Chondrocyte (in vitro differentiated cells): Measurements from ENCODE around the gene SERPINB6. TPM values are rescaled to one million over a fixed set of nuclear protein-coding genes. Genes with fewer than 3 reads are reported as not detected.

Experiments used
- DNase-seq: peaks from one replicate; pipeline ENCODE4 v3.0.0; 2021; ENCODE audit warnings: mixed read lengths, low spot score
- H3K27ac Mint-ChIP-seq: one replicate; pipeline ENCODE4 v1.8.0; 2021; ENCODE audit warnings: mild to moderate bottlenecking, moderate library complexity, mixed read lengths; ENCODE audit not compliant: unreplicated experiment
- H3K27me3 Mint-ChIP-seq: 2 replicates; pipeline ENCODE4 v1.8.0; 2021; ENCODE audit warnings: low read depth, mixed read lengths
- H3K36me3 Mint-ChIP-seq: 2 replicates; pipeline ENCODE4 v1.8.0; 2021; ENCODE audit warnings: low read depth, mixed read lengths
- H3K4me1 Mint-ChIP-seq: 2 replicates; pipeline ENCODE4 v1.8.0; 2021; ENCODE audit warnings: low read depth, mild to moderate bottlenecking, mixed read lengths
- H3K4me3 Mint-ChIP-seq: one replicate; pipeline ENCODE4 v1.8.0; 2021; ENCODE audit warnings: mild to moderate bottlenecking, moderate library complexity, mixed read lengths; ENCODE audit not compliant: unreplicated experiment
- H3K9me3 Mint-ChIP-seq: 2 replicates; pipeline ENCODE4 v1.8.0; 2021; ENCODE audit warnings: low read depth, mixed read lengths
- total RNA-seq: library from RNA; stranded (reverse); gene quantifications from 3 replicates; pipeline ENCODE4 v1.2.1, GENCODE V29; 2021
- TF ChIP-seq, protein P1 (sequence below): fragments of 200-600 bp; sonication (generic); IDR thresholded peaks from 2 replicates; pipeline ENCODE4 v1.5.0; 2021; ENCODE audit warnings: antibody characterized with exemption, mild to moderate bottlenecking, moderate library complexity

Gene SERPINB6
- total RNA-seq, 1 donor from 2014 or later: 98.0 TPM

DNA sequence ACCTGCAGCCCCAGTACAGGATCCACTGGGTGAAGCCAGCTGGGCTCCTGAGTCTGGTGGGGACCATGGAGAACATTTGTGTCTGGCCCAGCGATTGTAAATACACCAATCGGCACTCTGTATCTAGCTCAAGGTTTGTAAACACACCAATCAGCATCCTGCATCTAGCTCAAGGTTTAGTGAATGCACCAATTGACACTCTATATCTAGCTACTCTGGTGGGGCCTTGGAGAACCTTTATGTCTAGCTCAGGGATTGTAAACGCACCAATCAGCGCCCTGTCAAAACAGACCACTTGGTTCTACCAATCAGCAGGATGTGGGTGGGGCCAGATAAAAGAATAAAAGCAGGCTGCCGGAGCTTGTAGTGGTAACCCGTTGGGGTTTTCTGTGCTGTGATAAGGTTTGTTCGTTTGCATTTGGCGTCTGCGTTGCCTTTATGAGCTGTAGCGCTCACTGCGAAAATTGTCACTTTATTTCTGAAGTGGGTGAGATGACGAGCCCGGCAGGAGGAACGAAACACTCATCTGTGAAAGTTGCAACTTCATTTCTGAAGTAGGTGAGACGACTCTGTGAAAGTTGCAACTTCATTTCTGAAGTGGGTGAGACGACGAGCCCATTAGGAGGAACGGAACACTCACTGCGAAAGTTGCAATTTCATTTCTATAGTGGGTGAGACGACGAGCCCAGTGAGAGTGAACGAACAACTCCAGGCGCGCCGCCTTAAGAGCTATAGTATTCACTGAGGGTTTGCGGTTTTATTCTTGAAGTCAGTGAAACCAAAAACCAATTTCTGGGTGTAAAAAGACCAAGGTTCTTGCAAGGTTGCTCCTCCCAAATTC, 31.1 kb downstream of the SERPINB6 start:
- Mint-ChIP-seq H3K27ac (no peak overlapping the region), H3K9me3 (no peaks in the 10 kb centered on the region), H3K27me3 (no peaks in the 10 kb centered on the region), H3K4me1 (no peaks in the 10 kb centered on the region), H3K4me3 (no peak overlapping the region), H3K36me3 (peaks cover 3% of the 10 kb centered on the region)
- TF ChIP-seq, protein P1, sequence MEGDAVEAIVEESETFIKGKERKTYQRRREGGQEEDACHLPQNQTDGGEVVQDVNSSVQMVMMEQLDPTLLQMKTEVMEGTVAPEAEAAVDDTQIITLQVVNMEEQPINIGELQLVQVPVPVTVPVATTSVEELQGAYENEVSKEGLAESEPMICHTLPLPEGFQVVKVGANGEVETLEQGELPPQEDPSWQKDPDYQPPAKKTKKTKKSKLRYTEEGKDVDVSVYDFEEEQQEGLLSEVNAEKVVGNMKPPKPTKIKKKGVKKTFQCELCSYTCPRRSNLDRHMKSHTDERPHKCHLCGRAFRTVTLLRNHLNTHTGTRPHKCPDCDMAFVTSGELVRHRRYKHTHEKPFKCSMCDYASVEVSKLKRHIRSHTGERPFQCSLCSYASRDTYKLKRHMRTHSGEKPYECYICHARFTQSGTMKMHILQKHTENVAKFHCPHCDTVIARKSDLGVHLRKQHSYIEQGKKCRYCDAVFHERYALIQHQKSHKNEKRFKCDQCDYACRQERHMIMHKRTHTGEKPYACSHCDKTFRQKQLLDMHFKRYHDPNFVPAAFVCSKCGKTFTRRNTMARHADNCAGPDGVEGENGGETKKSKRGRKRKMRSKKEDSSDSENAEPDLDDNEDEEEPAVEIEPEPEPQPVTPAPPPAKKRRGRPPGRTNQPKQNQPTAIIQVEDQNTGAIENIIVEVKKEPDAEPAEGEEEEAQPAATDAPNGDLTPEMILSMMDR: no peak
- DNase-seq: no peak

DNA sequence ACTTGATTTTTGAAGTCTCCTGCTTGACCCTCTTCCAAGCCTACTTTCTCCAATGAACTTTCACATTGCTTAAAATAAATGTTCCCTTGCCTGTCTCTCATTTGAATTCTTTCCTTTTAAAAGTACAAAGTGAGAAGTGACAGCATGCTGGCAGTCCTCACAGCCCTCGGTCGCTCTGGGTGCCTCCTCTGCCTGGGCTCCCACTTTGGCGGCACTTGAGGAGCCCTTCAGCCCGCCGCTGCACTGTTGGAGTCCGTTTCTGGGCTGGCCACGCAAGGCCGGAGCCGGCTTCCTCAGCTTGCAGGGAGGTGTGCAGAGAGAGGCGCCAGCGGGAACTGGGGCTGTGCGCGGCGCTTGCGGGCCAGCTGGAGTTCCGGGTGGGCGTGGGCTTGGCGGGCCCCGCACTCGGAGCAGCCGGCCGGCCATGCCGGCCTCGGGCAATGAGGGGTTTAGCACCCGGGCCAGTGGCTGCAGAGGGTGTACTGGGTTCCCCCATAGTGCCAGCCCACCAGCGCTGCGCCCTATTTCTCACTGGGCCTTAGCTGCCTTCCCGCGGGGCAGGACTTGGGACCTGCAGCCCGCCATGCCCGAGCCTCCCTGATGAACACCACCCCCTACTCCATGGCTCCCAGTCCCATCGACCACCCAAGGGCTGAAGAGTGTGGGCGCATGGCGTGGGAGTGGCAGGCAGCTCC, 31.9 kb downstream of the SERPINB6 start:
- no peak for DNase-seq
- H3K36me3 Mint-ChIP-seq: peaks cover 1% of the 10 kb centered on the region

DNA sequence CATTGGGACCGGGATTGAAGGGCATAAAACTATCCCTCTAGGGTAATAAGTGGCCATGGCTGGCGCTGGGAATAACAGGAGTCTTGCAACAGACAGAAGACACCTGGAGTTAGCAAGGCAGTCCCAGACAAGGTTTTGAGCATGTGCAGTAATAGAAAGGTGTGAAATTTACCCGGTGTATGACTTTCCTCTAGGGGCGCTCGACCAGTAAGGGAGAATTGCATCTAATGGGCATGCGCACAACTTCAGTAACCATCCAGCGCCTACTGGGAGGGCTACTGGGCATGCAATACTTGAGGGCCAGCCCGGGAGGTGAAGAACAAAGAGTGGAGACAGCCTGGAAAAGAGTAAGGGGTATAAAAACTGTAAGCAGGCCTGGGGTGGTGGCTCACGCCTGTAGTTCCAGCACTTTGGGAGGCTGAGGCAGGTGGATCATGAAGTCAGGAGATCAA, 32.7 kb downstream of the SERPINB6 start:
- Mint-ChIP-seq H3K36me3 (peaks cover 1% of the 10 kb centered on the region), H3K27ac (no peak overlapping the region), H3K4me3 (no peak overlapping the region), H3K4me1 (no peaks in the 10 kb centered on the region), H3K9me3 (no peaks in the 10 kb centered on the region), H3K27me3 (peaks cover 2% of the 10 kb centered on the region)
- no peak for DNase-seq
- TF ChIP-seq, protein P1: no peak

More for the DNA sequence above, 31.9 kb downstream of the SERPINB6 start:
- no peaks in the 10 kb centered on the region for H3K9me3 Mint-ChIP-seq
- no peak overlapping the region for H3K4me3 Mint-ChIP-seq
- TF ChIP-seq, protein P1: no peak
- no peak overlapping the region for H3K27ac Mint-ChIP-seq
- H3K4me1 Mint-ChIP-seq: no peaks in the 10 kb centered on the region
- no peaks in the 10 kb centered on the region for H3K27me3 Mint-ChIP-seq

DNA sequence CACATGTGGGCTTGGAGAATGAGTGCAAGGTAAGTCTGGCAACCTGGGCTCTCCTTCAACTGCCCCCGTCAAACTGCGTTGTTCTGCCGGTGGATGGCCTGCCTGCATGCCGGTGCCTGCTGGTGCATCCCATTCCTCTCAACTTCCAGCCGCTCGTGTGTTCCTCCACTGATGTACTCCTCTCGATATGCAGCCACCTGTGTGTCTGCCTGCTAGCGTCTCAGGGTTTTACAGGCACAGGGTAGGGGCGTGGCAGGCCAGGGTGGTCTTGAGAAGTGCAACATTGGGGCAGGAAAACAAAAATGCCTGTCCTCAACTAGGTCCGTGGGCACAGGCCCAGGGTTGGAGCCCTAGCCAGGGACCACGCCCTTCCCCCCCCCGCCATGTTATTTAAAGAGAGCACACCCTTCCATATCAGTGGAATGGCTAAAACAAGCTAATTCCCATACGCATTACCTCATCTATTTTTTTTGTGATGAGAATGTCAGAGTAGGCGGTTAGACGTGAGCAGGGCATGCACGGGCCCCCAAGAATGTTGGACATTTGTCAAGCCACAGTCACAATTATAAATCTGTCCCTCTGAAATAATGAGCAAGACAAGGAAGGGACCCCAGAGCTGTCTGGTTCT, 33.2 kb downstream of the SERPINB6 start:
- Mint-ChIP-seq H3K4me1 (no peaks in the 10 kb centered on the region), H3K27ac (no peak overlapping the region), H3K9me3 (no peaks in the 10 kb centered on the region), H3K27me3 (peaks cover 2% of the 10 kb centered on the region), H3K4me3 (no peak overlapping the region), H3K36me3 (peaks cover 1% of the 10 kb centered on the region)
- TF ChIP-seq, protein P1: no peak
- DNase-seq: no peak

DNA sequence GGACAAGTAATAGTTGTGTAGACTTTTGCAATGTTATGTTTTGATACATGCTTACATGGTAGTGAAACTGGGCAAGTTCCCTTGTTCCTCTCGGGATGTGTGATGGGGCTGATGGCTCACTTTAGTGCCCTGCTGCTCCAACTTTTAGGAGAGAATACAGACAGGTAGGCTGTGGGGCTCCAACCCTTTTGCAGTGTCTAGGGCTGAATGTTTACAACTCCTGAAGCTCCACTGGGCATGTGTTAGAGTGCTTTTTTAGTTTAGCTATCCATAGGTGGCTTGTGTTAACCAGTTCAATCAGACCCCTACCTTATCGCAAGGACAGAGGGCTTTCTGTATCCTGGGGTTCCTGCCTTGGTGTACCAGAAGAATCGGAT, 33.8 kb downstream of the SERPINB6 start:
- H3K27ac Mint-ChIP-seq: no peak overlapping the region
- no peak overlapping the region for H3K4me3 Mint-ChIP-seq
- H3K9me3 Mint-ChIP-seq: no peaks in the 10 kb centered on the region
- TF ChIP-seq, protein P1: no peak
- peaks cover 2% of the 10 kb centered on the region for H3K27me3 Mint-ChIP-seq
- H3K4me1 Mint-ChIP-seq: no peaks in the 10 kb centered on the region
- no peak for DNase-seq
- peaks cover 1% of the 10 kb centered on the region for H3K36me3 Mint-ChIP-seq
